Measurements from ENCODE around the gene PFDN4.

DNA sequence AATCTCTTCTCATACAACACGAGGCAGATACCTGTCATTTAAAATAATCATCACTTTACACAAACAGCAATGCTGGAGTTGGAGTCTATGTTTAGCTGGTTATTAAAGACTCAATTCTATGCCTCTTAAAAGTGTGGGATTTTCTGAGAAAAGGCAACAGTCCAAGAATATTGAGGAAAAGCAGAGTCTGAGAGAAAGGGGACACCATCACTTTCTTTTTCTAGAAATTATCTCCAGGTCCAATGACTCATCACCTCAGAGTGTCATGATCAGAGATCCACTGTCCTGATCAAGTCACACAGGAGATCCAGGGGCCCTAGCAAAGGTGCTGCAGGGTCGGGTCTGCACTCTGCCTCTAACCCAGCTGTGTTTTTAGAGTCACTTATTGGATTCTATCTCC is 42.1 kb upstream of the PFDN4 start:
- TF ChIP-seq POLR2A (IDR thresholded peaks at IDR 0.05) = no peak
- TF ChIP-seq, protein P1, sequence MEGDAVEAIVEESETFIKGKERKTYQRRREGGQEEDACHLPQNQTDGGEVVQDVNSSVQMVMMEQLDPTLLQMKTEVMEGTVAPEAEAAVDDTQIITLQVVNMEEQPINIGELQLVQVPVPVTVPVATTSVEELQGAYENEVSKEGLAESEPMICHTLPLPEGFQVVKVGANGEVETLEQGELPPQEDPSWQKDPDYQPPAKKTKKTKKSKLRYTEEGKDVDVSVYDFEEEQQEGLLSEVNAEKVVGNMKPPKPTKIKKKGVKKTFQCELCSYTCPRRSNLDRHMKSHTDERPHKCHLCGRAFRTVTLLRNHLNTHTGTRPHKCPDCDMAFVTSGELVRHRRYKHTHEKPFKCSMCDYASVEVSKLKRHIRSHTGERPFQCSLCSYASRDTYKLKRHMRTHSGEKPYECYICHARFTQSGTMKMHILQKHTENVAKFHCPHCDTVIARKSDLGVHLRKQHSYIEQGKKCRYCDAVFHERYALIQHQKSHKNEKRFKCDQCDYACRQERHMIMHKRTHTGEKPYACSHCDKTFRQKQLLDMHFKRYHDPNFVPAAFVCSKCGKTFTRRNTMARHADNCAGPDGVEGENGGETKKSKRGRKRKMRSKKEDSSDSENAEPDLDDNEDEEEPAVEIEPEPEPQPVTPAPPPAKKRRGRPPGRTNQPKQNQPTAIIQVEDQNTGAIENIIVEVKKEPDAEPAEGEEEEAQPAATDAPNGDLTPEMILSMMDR (IDR thresholded peaks at IDR 0.05) = no peak

Data from testis (tissue), 2 donors.